GM21786 (cell line): ENCODE results near the gene FCGR1A.
"Not testable (repeated sequence)": the region's sequence is repeated elsewhere in the genome, so short reads cannot be mapped to it uniquely, and the experiment has no call there.

ENCODE experiments used
- ATAC-seq: cut with Tn5 transposase; IDR thresholded peaks from one replicate; pipeline ENCODE4 v1.9.1; 2021; ENCODE audit not compliant: unreplicated experiment

The FCGR1A gene

GRCh38 chr1:149782600-149782999, at the start of gene FCGR1A:
FCGR1A (plus strand) TSS chr1:149782694; CDS start chr1:149782744, 50 bp downstream.
- ATAC-seq, result not testable (repeated sequence)

GRCh38 chr1:149732781-149733180, 49.7 kb upstream of the FCGR1A start:
- ATAC-seq, result not testable (repeated sequence)

GRCh38 chr1:149734692-149735091, 47.8 kb upstream of the FCGR1A start:
- not testable (repeated sequence) for ATAC-seq

GRCh38 chr1:149740148-149740581, 42.3 kb upstream of the FCGR1A start:
- ATAC-seq, result not testable (repeated sequence)

- not testable (repeated sequence) for ATAC-seq
Measured at GRCh38 chr1:149740590-149741230, 41.8 kb upstream of the FCGR1A start.

- ATAC-seq, result not testable (repeated sequence)
Measured at GRCh38 chr1:149741914-149742313, 40.6 kb upstream of the FCGR1A start.

GRCh38 chr1:149746463-149747356, 35.8 kb upstream of the FCGR1A start:
- ATAC-seq, result not testable (repeated sequence)

- not testable (repeated sequence) for ATAC-seq
Measured at GRCh38 chr1:149747359-149748143, 34.9 kb upstream of the FCGR1A start.

GRCh38 chr1:149748144-149748500, 34.4 kb upstream of the FCGR1A start:
- ATAC-seq, result not testable (repeated sequence)

- not testable (repeated sequence) for ATAC-seq
Measured at GRCh38 chr1:149750562-149750961, 31.9 kb upstream of the FCGR1A start.

GRCh38 chr1:149752186-149752585, 30.3 kb upstream of the FCGR1A start:
- ATAC-seq, result not testable (repeated sequence)

- not testable (repeated sequence) for ATAC-seq
Measured at GRCh38 chr1:149753466-149753865, 29.0 kb upstream of the FCGR1A start.

GRCh38 chr1:149755294-149755693, 27.2 kb upstream of the FCGR1A start:
- ATAC-seq, result not testable (repeated sequence)

GRCh38 chr1:149762294-149762693, 20.2 kb upstream of the FCGR1A start:
- not testable (repeated sequence) for ATAC-seq

GRCh38 chr1:149764087-149764800, 18.2 kb upstream of the FCGR1A start:
- ATAC-seq, result not testable (repeated sequence)

GRCh38 chr1:149766241-149766640, 16.3 kb upstream of the FCGR1A start:
- ATAC-seq, result not testable (repeated sequence)

- ATAC-seq, result not testable (repeated sequence)
Measured at GRCh38 chr1:149769216-149769615, 13.3 kb upstream of the FCGR1A start.

GRCh38 chr1:149770661-149771060, 11.8 kb upstream of the FCGR1A start:
- not testable (repeated sequence) for ATAC-seq

GRCh38 chr1:149771653-149772425, 10.7 kb upstream of the FCGR1A start:
- peak; percentile 80 for ATAC-seq
